ENCODE results near the gene SOX1. TPM values are rescaled to one million over a fixed set of nuclear protein-coding genes. Genes with fewer than 3 reads are reported as not detected.

Gene SOX1
- total and polyA plus RNA-seq, 10 of the 15 experiments (the other 5 are each of a cell fraction or from before 2014, with no cell fraction given): not detected

DNA sequence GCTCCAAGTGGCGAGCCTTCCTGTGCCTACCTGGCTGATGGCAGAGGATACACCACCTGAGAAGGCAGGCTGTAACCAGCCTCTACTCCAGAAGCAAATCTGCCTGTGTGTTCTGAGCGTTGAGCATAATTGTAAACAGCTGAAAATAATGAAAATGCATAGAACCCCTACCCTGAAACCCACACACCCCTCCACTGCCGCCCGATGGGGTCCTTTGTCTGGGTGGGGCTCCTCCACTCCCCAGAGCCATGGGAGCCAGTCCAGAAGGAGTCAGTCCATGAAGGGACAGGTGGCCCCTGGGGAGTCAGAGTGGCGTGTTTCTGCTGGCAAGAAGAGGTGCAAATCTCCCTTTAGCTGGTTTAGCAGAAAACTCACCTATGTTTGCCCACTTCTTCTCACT, 8.0 kb upstream of the SOX1 start:
- no TSS peak for BruUV-seq (replicated peaks)
- POLR2A ChIA-PET: no interaction called here

DNA sequence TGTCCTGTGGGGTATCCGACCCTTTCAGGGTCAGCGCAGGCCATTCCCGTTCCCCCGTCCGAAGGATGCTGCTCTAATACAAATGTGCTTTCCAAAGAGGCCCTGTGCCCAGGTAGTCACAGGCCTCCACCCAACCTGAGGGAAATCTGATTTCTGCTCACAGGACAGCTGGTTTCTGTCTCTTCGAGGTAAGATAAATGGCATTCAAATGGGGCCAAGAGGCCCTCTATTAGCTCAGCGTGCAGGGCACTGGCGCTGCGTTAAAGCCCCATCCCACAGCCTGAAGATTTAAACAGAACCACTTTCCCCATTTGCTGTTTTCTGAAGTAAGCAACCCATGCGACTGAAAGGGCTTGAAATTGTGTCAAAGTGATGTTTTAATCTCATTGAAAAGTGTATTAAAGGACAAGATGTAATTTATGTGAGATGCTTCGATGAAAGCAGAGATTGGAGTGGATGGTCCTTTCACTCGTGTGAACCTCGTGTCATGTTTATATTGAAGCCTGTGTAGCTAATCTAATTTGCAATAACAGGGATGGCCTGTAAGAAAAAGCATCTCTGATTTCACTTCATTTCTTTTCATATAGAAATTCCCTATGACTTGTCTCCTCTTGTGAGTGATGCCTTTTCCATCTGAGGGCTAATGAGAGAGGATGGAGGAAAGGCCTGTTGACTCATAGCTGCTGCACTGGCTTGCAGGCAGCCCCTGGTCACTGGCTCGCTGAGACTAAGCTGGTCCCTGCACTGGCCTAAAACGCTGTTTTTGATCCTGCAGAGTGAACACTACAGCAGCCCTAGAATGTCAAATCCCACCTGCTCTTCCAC, 7.3 kb upstream of the SOX1 start:
- DNase-seq (ENCODE audit: low read depth, low spot score) (no peak), FAIRE-seq (no peak), ATAC-seq (no peak)
- in situ Hi-C loops (cut with MboI) (no loop called here), intact Hi-C loops (cut with micrococcal nuclease; ENCODE audit: unreplicated experiment) (no loop called here)
- H3K4me3 ChIP-seq: no peak overlapping the region
- RAD21 ChIA-PET (ENCODE audit: unreplicated experiment): no interaction called here
- H4K20me1 ChIP-seq (ENCODE audit: control insufficient read depth, insufficient read depth): no peaks in the 10 kb centered on the region
- SMC1A ChIA-PET (ENCODE audit: uncharacterized antibody, unreplicated experiment): no interaction called here
- no peaks in the 10 kb centered on the region; the same call in 2 of the 3 replicates for H3K9me3 ChIP-seq (replicated peaks; ENCODE audit: control insufficient read depth, insufficient read depth, low read length)
- H3K4me2 ChIP-seq (ENCODE audit: control insufficient read depth, insufficient read depth): no peak overlapping the region
- POLR2A ChIA-PET: no interaction called here
- no TSS peak for BruUV-seq (replicated peaks)
- no peaks in the 10 kb centered on the region for H3K36me3 ChIP-seq (ENCODE audit: control insufficient read depth in 2 of 2, insufficient read depth in 2 of 2, low read length in 1 of 2)
- TF ChIP-seq CHD4 (IDR thresholded peaks at IDR 0.05) (no peak), MTA2 (IDR thresholded peaks at IDR 0.05; ENCODE audit: low read depth) (no peak), GATAD2B (conservative IDR thresholded peaks at IDR 0.05; ENCODE audit: low read depth) (no peak), ESRRA (IDR thresholded peaks at IDR 0.05; ENCODE audit: low read length) (no peak), MEF2B (IDR thresholded peaks at IDR 0.05; ENCODE audit: partially characterized antibody, poor library complexity, severe bottlenecking) (no peak), FOS (IDR thresholded peaks at IDR 0.05; ENCODE audit: borderline replicate concordance, extremely low read depth, insufficient read length) (no peak), CBX5 (IDR thresholded peaks at IDR 0.05; ENCODE audit: low read depth) (no peak)
- TF ChIP-seq, protein P1, sequence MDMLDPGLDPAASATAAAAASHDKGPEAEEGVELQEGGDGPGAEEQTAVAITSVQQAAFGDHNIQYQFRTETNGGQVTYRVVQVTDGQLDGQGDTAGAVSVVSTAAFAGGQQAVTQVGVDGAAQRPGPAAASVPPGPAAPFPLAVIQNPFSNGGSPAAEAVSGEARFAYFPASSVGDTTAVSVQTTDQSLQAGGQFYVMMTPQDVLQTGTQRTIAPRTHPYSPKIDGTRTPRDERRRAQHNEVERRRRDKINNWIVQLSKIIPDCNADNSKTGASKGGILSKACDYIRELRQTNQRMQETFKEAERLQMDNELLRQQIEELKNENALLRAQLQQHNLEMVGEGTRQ (IDR thresholded peaks at IDR 0.05; ENCODE audit: borderline replicate concordance, low read depth, low read length): no peak
- TF ChIP-seq, protein P2, sequence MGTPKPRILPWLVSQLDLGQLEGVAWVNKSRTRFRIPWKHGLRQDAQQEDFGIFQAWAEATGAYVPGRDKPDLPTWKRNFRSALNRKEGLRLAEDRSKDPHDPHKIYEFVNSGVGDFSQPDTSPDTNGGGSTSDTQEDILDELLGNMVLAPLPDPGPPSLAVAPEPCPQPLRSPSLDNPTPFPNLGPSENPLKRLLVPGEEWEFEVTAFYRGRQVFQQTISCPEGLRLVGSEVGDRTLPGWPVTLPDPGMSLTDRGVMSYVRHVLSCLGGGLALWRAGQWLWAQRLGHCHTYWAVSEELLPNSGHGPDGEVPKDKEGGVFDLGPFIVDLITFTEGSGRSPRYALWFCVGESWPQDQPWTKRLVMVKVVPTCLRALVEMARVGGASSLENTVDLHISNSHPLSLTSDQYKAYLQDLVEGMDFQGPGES (IDR thresholded peaks at IDR 0.05): no peak
- CTCF ChIA-PET: no interaction called here
- H3K27ac ChIP-seq (ENCODE audit: control insufficient read depth, insufficient read depth): no peak overlapping the region
- H2AFZ ChIP-seq (ENCODE audit: control insufficient read depth, low read depth, low read length): no peak overlapping the region
- H3K9ac ChIP-seq (ENCODE audit: control insufficient read depth, insufficient read depth, low read length): no peak overlapping the region
- no peaks in the 10 kb centered on the region for H3K79me2 ChIP-seq (ENCODE audit: control insufficient read depth, insufficient read depth, low read length)
- 7% methylated on average over 15 of the region's 15 CpGs for WGBS (ENCODE audit: insufficient coverage, insufficient replicate concordance, low lambda C conversion rate, missing lambda C conversion rate)
- no peaks in the 10 kb centered on the region for H3K4me1 ChIP-seq (ENCODE audit: control insufficient read depth, insufficient read depth, low read length)
- no peaks in the 10 kb centered on the region; a peak in 1 of 4 replicates for H3K27me3 ChIP-seq (replicated peaks in 1 of 2; ENCODE audit: control insufficient read depth in 2 of 2, insufficient read depth in 2 of 2, low read length in 1 of 2)

More for the DNA sequence above, 8.0 kb upstream of the SOX1 start:
- Histone ChIP-seq H4K20me1 (ENCODE audit: control insufficient read depth, insufficient read depth) (no peaks in the 10 kb centered on the region), H3K27me3 (replicated peaks in 1 of 2; ENCODE audit: control insufficient read depth in 2 of 2, insufficient read depth in 2 of 2, low read length in 1 of 2) (no peaks in the 10 kb centered on the region; a peak in 1 of 4 replicates), H3K9me3 (replicated peaks; ENCODE audit: control insufficient read depth, insufficient read depth, low read length) (no peaks in the 10 kb centered on the region; the same call in 2 of the 3 replicates), H2AFZ (ENCODE audit: control insufficient read depth, low read depth, low read length) (no peak overlapping the region), H3K79me2 (ENCODE audit: control insufficient read depth, insufficient read depth, low read length) (no peaks in the 10 kb centered on the region), H3K36me3 (ENCODE audit: control insufficient read depth in 2 of 2, insufficient read depth in 2 of 2, low read length in 1 of 2) (no peaks in the 10 kb centered on the region), H3K9ac (ENCODE audit: control insufficient read depth, insufficient read depth, low read length) (no peak overlapping the region), H3K4me2 (ENCODE audit: control insufficient read depth, insufficient read depth) (no peak overlapping the region), H3K4me1 (ENCODE audit: control insufficient read depth, insufficient read depth, low read length) (no peaks in the 10 kb centered on the region), H3K4me3 (no peak overlapping the region), H3K27ac (ENCODE audit: control insufficient read depth, insufficient read depth) (no peak overlapping the region)
- ATAC-seq: no peak
- no peak for FAIRE-seq
- intact Hi-C loops (cut with micrococcal nuclease; ENCODE audit: unreplicated experiment) (no loop called here), in situ Hi-C loops (cut with MboI) (no loop called here)
- 3% methylated on average over 5 of the region's 5 CpGs for WGBS (ENCODE audit: insufficient coverage, insufficient replicate concordance, low lambda C conversion rate, missing lambda C conversion rate)
- no peak for TF ChIP-seq CREM (IDR thresholded peaks at IDR 0.05; ENCODE audit: low read depth)
- TF ChIP-seq ZNF207 (IDR thresholded peaks at IDR 0.05; ENCODE audit: borderline replicate concordance): no peak
- TF ChIP-seq NFXL1 (IDR thresholded peaks at IDR 0.05; ENCODE audit: borderline replicate concordance): no peak
- TF ChIP-seq NRF1 (conservative IDR thresholded peaks at IDR 0.05; ENCODE audit: low read depth, low read length): no peak
- ChIA-PET CTCF (no interaction called here), SMC1A (ENCODE audit: uncharacterized antibody, unreplicated experiment) (no interaction called here), RAD21 (ENCODE audit: unreplicated experiment) (no interaction called here)
- DNase-seq (ENCODE audit: low read depth, low spot score): no peak
